Measurements from ENCODE around the gene PARD3.
A peak's percentile ranks its signal among the peaks of the same experiment; 100 is the strongest.
"Not testable (repeated sequence)": the region's sequence is repeated elsewhere in the genome, so short reads cannot be mapped to it uniquely, and the experiment has no call there.

Gene PARD3

GRCh38 chr10:34800624-34801023, 14.5 kb downstream of the PARD3 start:
- DNase-seq (ENCODE audit: insufficient read length, low spot score) (no peak), FAIRE-seq (no peak)

DNA sequence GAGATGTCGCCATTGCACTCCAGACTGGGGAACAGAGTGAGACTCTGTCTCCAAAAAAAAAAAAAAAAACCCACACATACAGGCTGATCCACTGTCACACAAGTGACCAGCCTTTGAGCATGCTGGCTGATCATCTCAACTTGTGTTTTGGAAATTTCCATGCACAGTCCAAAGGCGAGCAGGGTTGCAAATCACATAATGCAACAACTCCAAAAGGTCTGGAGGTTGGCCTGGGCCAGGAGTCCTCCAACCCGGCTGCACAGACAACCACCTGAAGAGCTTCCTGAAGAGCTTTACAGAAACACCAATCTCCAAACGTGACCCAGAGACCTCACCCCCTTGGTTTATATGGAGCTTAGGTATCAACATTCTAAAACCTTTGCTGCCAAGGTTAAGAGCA, 16.4 kb downstream of the PARD3 start:
- no peak for FAIRE-seq
- no peak for DNase-seq (ENCODE audit: insufficient read length, low spot score)

DNA sequence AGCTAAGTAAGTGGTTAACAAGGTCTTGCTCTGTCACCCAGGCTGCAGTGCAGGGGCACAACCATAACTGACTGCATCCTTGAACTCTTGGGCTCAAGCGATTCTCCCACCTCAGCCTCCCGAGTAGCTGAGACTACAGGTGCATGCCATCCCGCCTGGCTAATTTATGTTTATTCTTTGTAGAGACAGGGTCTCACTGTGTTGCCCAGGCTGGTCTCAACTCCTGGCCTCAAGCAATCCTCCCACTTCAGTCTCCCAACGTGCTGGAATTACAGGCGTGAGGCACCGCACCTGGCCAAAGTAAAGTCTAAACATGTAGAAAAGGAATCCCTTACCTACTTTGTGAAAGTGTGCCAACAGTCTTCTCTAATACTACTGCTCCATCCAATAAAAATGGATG, 17.9 kb downstream of the PARD3 start:
- DNase-seq (ENCODE audit: insufficient read length, low spot score), result no peak
- FAIRE-seq, result no peak

- FAIRE-seq, result no peak
- no peak for DNase-seq (ENCODE audit: insufficient read length, low spot score)
Observed at GRCh38 chr10:34796133-34796532, 19.0 kb downstream of the PARD3 start.

GRCh38 chr10:34795334-34795733, 19.8 kb downstream of the PARD3 start:
- DNase-seq (ENCODE audit: insufficient read length, low spot score) (no peak), FAIRE-seq (no peak)

- DNase-seq (ENCODE audit: insufficient read length, low spot score) (no peak), FAIRE-seq (peak; percentile 86)
Observed at GRCh38 chr10:34794835-34795234, 20.3 kb downstream of the PARD3 start.

- DNase-seq (ENCODE audit: insufficient read length, low spot score); FAIRE-seq: not testable (repeated sequence)
Observed at GRCh38 chr10:34793581-34793980, 21.5 kb downstream of the PARD3 start.

- no peak for FAIRE-seq
- no peak for DNase-seq (ENCODE audit: insufficient read length, low spot score)
Observed at GRCh38 chr10:34792881-34793280, 22.2 kb downstream of the PARD3 start.

DNA sequence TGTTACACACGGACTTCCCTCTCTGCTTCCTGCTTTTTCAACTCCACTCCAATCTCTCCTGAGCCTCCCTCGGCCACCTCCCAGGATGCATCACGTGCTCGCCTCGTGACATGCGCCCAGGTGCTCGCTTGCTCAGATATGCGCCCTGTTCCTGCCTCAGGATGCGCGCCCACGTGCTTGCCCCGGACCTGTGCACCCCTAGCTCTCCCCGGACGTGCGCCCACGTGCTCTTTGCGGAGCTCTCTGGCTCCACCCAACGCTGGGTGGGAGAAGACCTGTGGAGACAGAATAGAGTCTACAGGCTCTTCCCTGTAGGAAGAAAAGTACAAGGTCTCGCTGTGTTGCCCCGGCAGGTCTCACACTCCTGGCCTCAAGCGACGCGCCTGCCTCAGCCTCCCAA, 23.1 kb downstream of the PARD3 start:
- FAIRE-seq (no peak), DNase-seq (ENCODE audit: insufficient read length, low spot score) (no peak)

DNA sequence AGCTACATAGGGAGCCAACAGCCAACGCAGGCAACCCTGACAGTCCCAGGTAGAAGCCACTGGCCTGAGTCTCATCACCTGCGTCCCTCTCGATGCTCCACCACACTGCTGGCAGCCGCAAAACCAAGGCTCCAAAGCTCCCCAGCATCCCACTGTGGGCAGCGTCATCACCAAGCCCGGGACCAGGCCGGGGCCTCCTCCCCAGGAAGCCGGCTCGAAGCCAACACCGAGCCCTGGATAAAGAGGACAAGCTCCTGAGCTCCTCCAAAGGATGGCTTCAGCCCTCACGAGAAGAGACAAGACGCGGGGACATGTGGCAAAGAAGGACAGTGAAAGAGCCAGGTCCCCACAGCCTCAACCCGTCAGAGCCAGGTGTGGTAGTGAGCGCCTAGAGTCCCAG, 23.9 kb downstream of the PARD3 start:
- FAIRE-seq (no peak), DNase-seq (ENCODE audit: insufficient read length, low spot score) (no peak)

GRCh38 chr10:34789966-34790506, 25.1 kb downstream of the PARD3 start:
- no peak for FAIRE-seq
- no peak for DNase-seq (ENCODE audit: insufficient read length, low spot score)

- peak; percentile 78 for FAIRE-seq
- DNase-seq (ENCODE audit: insufficient read length, low spot score), result peak; percentile 76
Observed at GRCh38 chr10:34786464-34786863, 28.6 kb downstream of the PARD3 start.

DNA sequence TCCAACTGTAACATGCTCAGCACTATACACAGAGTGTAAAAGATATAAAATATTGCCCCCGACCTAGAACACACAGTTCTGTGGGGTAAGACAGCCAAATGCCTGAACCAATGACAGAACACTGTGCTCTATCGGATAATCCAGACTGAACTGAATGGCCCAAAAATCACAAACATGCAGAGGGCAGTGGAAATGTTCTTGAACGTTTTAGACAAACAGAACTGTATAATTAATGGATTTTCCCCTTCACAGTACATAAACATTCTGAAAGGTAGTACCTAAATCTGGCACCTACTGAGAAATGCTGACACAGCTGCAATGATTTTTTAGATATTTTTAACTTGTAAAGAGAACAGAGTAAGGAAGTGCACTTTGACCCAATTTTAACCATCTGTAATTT, 33.4 kb downstream of the PARD3 start:
- no peak for DNase-seq (ENCODE audit: insufficient read length, low spot score)
- FAIRE-seq, result no peak

GRCh38 chr10:34780818-34781380, 34.2 kb downstream of the PARD3 start:
- no peak for DNase-seq (ENCODE audit: insufficient read length, low spot score)
- peak; percentile 85 for FAIRE-seq

- FAIRE-seq (peak; percentile 93), DNase-seq (ENCODE audit: insufficient read length, low spot score) (no peak)
Observed at GRCh38 chr10:34778237-34778636, 36.9 kb downstream of the PARD3 start.

DNA sequence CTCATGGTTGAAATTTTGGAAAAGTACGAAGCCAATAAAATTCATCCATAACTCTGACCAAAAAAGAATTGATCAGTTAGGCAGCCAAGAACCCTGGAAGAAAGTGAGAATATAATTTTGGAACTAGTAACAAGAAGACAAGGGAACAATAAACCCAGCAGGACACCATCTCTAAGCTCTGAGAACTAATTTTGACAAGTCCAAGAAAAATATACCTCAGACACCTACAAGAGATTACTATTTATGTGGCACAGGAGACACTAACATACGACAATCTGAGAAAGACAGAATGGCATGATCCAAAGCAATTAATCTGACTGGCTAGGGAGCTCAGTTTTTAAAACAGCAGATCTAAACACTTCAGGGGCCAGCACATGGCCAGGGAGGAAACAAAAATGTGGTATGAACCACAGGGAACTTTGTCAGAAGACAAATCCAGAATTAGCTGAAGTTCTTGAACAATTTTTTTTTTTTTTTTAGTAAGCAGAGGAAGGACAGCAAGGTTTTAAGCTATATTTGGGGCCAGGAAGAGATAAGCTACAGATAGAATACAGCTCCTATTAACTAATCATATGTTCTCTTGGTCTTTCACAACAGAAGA, 38.9 kb downstream of the PARD3 start:
- FAIRE-seq, result no peak
- no peak for DNase-seq (ENCODE audit: insufficient read length, low spot score)

DNA sequence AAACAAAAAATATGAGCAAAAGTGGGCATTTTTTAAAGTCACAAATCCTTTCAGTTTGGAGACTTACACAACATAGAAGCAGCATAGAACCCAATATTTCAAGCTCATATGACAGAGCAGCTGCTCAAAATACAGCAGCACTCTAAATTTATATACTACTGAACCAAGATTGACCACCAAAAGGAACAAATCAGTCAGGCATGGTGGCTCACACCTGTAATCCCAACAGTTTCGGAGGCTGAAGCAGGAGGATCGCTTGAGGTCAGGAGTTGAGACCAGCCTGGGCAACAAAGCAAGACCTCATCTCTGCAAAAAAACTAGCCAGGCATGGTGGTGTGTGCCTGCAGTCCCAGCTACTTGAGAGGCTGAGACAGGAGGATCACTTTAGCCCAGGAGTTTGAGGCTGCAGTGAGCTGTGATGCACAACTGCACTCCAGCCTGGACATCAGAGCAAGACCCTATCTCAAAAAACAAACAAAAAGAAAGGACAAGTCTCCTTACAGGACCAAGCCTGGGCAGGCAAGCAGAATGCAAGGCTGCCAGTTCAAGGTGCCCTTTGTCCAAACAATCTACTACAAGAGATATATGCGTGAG, 40.0 kb downstream of the PARD3 start:
- FAIRE-seq (peak; percentile 72), DNase-seq (ENCODE audit: insufficient read length, low spot score) (no peak)

GRCh38 chr10:34773636-34774630, 41.2 kb downstream of the PARD3 start:
- FAIRE-seq, result peak; percentile 13
- DNase-seq (ENCODE audit: insufficient read length, low spot score), result no peak

GRCh38 chr10:34771525-34771924, 43.6 kb downstream of the PARD3 start:
- DNase-seq (ENCODE audit: insufficient read length, low spot score), result no peak
- FAIRE-seq, result peak; percentile 54

GRCh38 chr10:34771106-34771505, 44.0 kb downstream of the PARD3 start:
- FAIRE-seq (peak; percentile 85), DNase-seq (ENCODE audit: insufficient read length, low spot score) (no peak)

DNA sequence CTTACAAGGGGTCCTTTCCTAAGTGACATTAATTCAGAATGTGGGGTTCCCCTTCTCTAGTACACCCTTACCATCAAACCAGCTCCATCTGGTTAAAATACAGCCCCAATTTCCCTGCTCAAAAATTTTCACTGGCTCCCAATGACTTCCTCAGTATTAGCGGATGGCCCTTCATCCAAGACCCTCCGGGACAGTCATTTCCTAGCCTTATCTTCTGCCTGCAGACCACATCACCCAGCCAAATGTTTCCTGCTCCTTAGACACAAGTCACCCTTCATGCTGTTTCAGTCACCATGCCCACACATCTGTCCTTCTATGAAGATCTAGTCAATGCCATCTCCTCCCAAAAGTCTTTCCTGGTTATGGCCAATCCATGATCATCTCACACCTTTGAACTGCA, 45.2 kb downstream of the PARD3 start:
- DNase-seq (ENCODE audit: insufficient read length, low spot score) (no peak), FAIRE-seq (peak; percentile 85)
